ENCODE data around the gene TNFSF12. TPM values are rescaled to one million over a fixed set of nuclear protein-coding genes. Genes with fewer than 3 reads are reported as not detected.

TNFSF12 gene
- polyA plus RNA-seq, 1 of the 3 experiments (the other 2 are of a cell fraction) = 47.6 TPM

GRCh38 chr17:7557775-7558543 is 9.1 kb downstream of the TNFSF12 start:
- Histone ChIP-seq H3K4me1 (ENCODE audit: control insufficient read depth in 1 of 2, insufficient read depth in 2 of 2, low read depth in 1 of 2, low read length in 1 of 2) (peaks cover 15 to 43% of the 10 kb centered on the region in 2 experiments), H2AFZ (ENCODE audit: low read depth) (peak overlapping the region; percentile 56; the same call in 1 of the 2 replicates), H3K27ac (ENCODE audit: low read depth in 2 of 2, low read length in 1 of 2) (peak overlapping the region; percentile 36 to 68; a peak in 3 of 4 replicates), H3K9ac (peak overlapping the region; percentile 49; the same call in 1 of the 2 replicates), H3K9me3 (no peaks in the 10 kb centered on the region), H3K4me2 (peak overlapping the region; percentile 58), H3F3A (replicated peaks; ENCODE audit: insufficient read depth) (peaks cover 8% of the 10 kb centered on the region), H3K36me3 (replicated peaks in 1 of 2; ENCODE audit: control insufficient read depth in 1 of 2, insufficient read depth in 2 of 2, low read length in 1 of 2) (peaks cover 0 to 4% of the 10 kb centered on the region in 2 experiments), H3K27me3 (ENCODE audit: insufficient read depth) (no peaks in the 10 kb centered on the region), H3K4me3 (ENCODE audit: low read depth in 2 of 2, low read length in 1 of 2) (no peak overlapping the region), H4K20me1 (ENCODE audit: insufficient read depth) (no peaks in the 10 kb centered on the region), H3K79me2 (ENCODE audit: insufficient read depth) (peaks cover 12% of the 10 kb centered on the region), H3K9me2 (no peaks in the 10 kb centered on the region)
- TF ChIP-seq CHD2 (IDR thresholded peaks at IDR 0.05; ENCODE audit: low read length, partially characterized antibody) (peak; percentile 7), IRF3 (IDR thresholded peaks at IDR 0.05; ENCODE audit: low read depth, low read length) (no peak), FOXM1 (IDR thresholded peaks at IDR 0.05; ENCODE audit: low read depth) (no peak)
- TF ChIP-seq, protein P1, sequence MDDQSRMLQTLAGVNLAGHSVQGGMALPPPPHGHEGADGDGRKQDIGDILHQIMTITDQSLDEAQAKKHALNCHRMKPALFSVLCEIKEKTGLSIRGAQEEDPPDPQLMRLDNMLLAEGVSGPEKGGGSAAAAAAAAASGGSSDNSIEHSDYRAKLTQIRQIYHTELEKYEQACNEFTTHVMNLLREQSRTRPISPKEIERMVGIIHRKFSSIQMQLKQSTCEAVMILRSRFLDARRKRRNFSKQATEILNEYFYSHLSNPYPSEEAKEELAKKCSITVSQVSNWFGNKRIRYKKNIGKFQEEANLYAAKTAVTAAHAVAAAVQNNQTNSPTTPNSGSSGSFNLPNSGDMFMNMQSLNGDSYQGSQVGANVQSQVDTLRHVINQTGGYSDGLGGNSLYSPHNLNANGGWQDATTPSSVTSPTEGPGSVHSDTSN (IDR thresholded peaks at IDR 0.05) = no peak
- ChIA-PET POLR2A (interaction anchor here (1.0 to 1.2 kb wide), 4 partner anchors 16 to 299 kb away, joined by 3 read pairs; partner anchors contain the start of gene NAA38), CTCF (interaction anchor here (0.8 to 10.7 kb wide), 7 partner anchors 9 to 202 kb away, joined by 3 to 236 read pairs (median 4); partner anchors contain the start of gene TNFSF12)
- 65% methylated on average over 16 of the region's 21 CpGs for WGBS (ENCODE audit: low lambda C conversion rate)
- peak; percentile 82 for DNase-seq

DNA sequence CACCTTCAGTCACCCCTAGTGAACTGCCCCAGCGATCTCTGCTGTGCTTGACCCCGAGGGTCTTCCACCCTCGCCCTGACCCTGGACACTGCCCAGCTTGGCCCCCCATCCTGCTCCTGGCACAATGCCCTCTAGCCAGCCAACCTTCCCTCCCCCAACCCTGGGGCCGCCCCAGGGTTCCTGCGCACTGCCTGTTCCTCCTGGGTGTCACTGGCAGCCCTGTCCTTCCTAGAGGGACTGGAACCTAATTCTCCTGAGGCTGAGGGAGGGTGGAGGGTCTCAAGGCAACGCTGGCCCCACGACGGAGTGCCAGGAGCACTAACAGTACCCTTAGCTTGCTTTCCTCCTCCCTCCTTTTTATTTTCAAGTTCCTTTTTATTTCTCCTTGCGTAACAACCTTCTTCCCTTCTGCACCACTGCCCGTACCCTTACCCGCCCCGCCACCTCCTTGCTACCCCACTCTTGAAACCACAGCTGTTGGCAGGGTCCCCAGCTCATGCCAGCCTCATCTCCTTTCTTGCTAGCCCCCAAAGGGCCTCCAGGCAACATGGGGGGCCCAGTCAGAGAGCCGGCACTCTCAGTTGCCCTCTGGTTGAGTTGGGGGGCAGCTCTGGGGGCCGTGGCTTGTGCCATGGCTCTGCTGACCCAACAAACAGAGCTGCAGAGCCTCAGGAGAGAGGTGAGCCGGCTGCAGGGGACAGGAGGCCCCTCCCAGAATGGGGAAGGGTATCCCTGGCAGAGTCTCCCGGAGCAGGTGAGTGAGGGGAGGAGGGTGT is 9.9 kb downstream of the TNFSF12 start, which contains the start of gene TNFSF13:
TSS of gene TNFSF13 (plus strand) at position 207 of the 776 bp plus-strand sequence. CDS start at position 497, 290 bp downstream.
- no peaks in the 10 kb centered on the region for H3K9me3 ChIP-seq
- no peaks in the 10 kb centered on the region for H4K20me1 ChIP-seq (ENCODE audit: insufficient read depth)
- peak within 1 kb of the TSS; percentile 58 for H3K4me2 ChIP-seq
- H3K4me3 ChIP-seq (ENCODE audit: low read depth in 2 of 2, low read length in 1 of 2) = no peak within 1 kb of the TSS
- peak; percentile 49 for DNase-seq
- H2AFZ ChIP-seq (ENCODE audit: low read depth) = peak within 1 kb of the TSS; percentile 56; the same call in 1 of the 2 replicates
- ChIA-PET POLR2A (interaction anchor here (1.1 kb wide), 2 partner anchors 15 to 43 kb away, joined by 3 read pairs; no protein-coding TSS in a partner anchor), CTCF (interaction anchor here (1.2 to 10.7 kb wide), 4 partner anchors 10 to 203 kb away, joined by 3 to 236 read pairs (median 8); partner anchors contain the start of gene TNFSF12)
- H3F3A ChIP-seq (replicated peaks; ENCODE audit: insufficient read depth) = peaks cover 8% of the 10 kb centered on the region
- peak within 1 kb of the TSS; percentile 36 to 68; a peak in 3 of 4 replicates for H3K27ac ChIP-seq (ENCODE audit: low read depth in 2 of 2, low read length in 1 of 2)
- TF ChIP-seq, protein P2, sequence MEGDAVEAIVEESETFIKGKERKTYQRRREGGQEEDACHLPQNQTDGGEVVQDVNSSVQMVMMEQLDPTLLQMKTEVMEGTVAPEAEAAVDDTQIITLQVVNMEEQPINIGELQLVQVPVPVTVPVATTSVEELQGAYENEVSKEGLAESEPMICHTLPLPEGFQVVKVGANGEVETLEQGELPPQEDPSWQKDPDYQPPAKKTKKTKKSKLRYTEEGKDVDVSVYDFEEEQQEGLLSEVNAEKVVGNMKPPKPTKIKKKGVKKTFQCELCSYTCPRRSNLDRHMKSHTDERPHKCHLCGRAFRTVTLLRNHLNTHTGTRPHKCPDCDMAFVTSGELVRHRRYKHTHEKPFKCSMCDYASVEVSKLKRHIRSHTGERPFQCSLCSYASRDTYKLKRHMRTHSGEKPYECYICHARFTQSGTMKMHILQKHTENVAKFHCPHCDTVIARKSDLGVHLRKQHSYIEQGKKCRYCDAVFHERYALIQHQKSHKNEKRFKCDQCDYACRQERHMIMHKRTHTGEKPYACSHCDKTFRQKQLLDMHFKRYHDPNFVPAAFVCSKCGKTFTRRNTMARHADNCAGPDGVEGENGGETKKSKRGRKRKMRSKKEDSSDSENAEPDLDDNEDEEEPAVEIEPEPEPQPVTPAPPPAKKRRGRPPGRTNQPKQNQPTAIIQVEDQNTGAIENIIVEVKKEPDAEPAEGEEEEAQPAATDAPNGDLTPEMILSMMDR (IDR thresholded peaks at IDR 0.05) = no peak
- TF ChIP-seq CHD2 (IDR thresholded peaks at IDR 0.05; ENCODE audit: low read length, partially characterized antibody) (peak; percentile 4), MXI1 (IDR thresholded peaks at IDR 0.05; ENCODE audit: low read depth, low read length) (no peak), ELF1 (IDR thresholded peaks at IDR 0.05) (no peak), SIN3A (IDR thresholded peaks at IDR 0.05; ENCODE audit: borderline replicate concordance, low read depth, low read length) (no peak), RFX5 (IDR thresholded peaks at IDR 0.05; ENCODE audit: low read length) (no peak), FOSL2 (IDR thresholded peaks at IDR 0.05; ENCODE audit: borderline replicate concordance, low read depth) (no peak)
- H3K36me3 ChIP-seq (replicated peaks in 1 of 2; ENCODE audit: control insufficient read depth in 1 of 2, insufficient read depth in 2 of 2, low read length in 1 of 2) = peaks cover 0 to 3% of the 10 kb centered on the region in 2 experiments
- H3K79me2 ChIP-seq (ENCODE audit: insufficient read depth) = peaks cover 20% of the 10 kb centered on the region
- no peaks in the 10 kb centered on the region for H3K9me2 ChIP-seq
- peak within 1 kb of the TSS; percentile 49; the same call in 1 of the 2 replicates for H3K9ac ChIP-seq
- H3K4me1 ChIP-seq (ENCODE audit: control insufficient read depth in 1 of 2, insufficient read depth in 2 of 2, low read depth in 1 of 2, low read length in 1 of 2) = peaks cover 17 to 51% of the 10 kb centered on the region in 2 experiments
- WGBS (ENCODE audit: low lambda C conversion rate) = 82% methylated on average over 16 of the region's 16 CpGs
- no peaks in the 10 kb centered on the region for H3K27me3 ChIP-seq (ENCODE audit: insufficient read depth)
